ENCODE results near the gene CBFB. TPM values are rescaled to one million over a fixed set of nuclear protein-coding genes. Genes with fewer than 3 reads are reported as not detected.

Gene CBFB
- total RNA-seq, 1 donor, result 55.7 TPM

Small RNA genes within 50 kb of the gene (small RNA-seq; reads per million reads assigned to genes)
- gene RN7SL543P, result not detected

Other genes with a start within 250 kb of the CBFB start
- not detected for gene TERB1, start 227.6 kb upstream of the CBFB start, total RNA-seq
- gene NAE1, start 198.2 kb upstream of the CBFB start, total RNA-seq, result 17.2 TPM
- under 0.01 TPM for gene CA7, start 184.7 kb upstream of the CBFB start, total RNA-seq
- 5.4 TPM for gene PDP2, start 148.6 kb upstream of the CBFB start, total RNA-seq
- not detected for gene CDH16, start 110.3 kb upstream of the CBFB start, total RNA-seq
- 0.27 TPM for gene RRAD, start 103.6 kb upstream of the CBFB start, total RNA-seq
- gene CIAO2B, start 94.7 kb upstream of the CBFB start, total RNA-seq, result 107 TPM
- 48.2 TPM for gene CES2, start 93.6 kb upstream of the CBFB start, total RNA-seq
- 4.6 TPM for gene CES3, start 67.9 kb upstream of the CBFB start, total RNA-seq
- 8.1 TPM for gene CES4A, start 40.6 kb upstream of the CBFB start, total RNA-seq
- 21.0 TPM for gene PHAF1, start 80.8 kb downstream of the CBFB start, total RNA-seq
- 9.2 TPM for gene B3GNT9, start 121.8 kb downstream of the CBFB start, total RNA-seq
- 29.6 TPM for gene TRADD, start 130.8 kb downstream of the CBFB start, total RNA-seq
- 14.8 TPM for gene FBXL8, start 130.8 kb downstream of the CBFB start, total RNA-seq
- 1.3 TPM for gene HSF4, start 135.6 kb downstream of the CBFB start, total RNA-seq
- 0.54 TPM for gene NOL3, start 141.4 kb downstream of the CBFB start, total RNA-seq
- 12.9 TPM for gene MATCAP1, start 154.8 kb downstream of the CBFB start, total RNA-seq
- gene EXOC3L1, start 161.0 kb downstream of the CBFB start, total RNA-seq, result under 0.01 TPM
- 91.8 TPM for gene E2F4, start 163.0 kb downstream of the CBFB start, total RNA-seq
- 1.6 TPM for gene ELMO3, start 170.0 kb downstream of the CBFB start, total RNA-seq
- 27.5 TPM for gene TMEM208, start 198.0 kb downstream of the CBFB start, total RNA-seq
- gene FHOD1, start 218.3 kb downstream of the CBFB start, total RNA-seq, result 45.8 TPM
- 0.54 TPM for gene SLC9A5, start 219.8 kb downstream of the CBFB start, total RNA-seq

All from hematopoietic multipotent progenitor cell (in vitro differentiated cells).